GM21526 (cell line): ENCODE measurements around the gene VPS52.
"Not testable (repeated sequence)": the region's sequence is repeated elsewhere in the genome, so short reads cannot be mapped to it uniquely, and the experiment has no call there.

Source experiments
- ATAC-seq: cut with Tn5 transposase; IDR thresholded peaks from one replicate; pipeline ENCODE4 v1.9.1; 2021; ENCODE audit warnings: moderate library complexity; ENCODE audit not compliant: unreplicated experiment, low FRiP score

Gene VPS52

DNA sequence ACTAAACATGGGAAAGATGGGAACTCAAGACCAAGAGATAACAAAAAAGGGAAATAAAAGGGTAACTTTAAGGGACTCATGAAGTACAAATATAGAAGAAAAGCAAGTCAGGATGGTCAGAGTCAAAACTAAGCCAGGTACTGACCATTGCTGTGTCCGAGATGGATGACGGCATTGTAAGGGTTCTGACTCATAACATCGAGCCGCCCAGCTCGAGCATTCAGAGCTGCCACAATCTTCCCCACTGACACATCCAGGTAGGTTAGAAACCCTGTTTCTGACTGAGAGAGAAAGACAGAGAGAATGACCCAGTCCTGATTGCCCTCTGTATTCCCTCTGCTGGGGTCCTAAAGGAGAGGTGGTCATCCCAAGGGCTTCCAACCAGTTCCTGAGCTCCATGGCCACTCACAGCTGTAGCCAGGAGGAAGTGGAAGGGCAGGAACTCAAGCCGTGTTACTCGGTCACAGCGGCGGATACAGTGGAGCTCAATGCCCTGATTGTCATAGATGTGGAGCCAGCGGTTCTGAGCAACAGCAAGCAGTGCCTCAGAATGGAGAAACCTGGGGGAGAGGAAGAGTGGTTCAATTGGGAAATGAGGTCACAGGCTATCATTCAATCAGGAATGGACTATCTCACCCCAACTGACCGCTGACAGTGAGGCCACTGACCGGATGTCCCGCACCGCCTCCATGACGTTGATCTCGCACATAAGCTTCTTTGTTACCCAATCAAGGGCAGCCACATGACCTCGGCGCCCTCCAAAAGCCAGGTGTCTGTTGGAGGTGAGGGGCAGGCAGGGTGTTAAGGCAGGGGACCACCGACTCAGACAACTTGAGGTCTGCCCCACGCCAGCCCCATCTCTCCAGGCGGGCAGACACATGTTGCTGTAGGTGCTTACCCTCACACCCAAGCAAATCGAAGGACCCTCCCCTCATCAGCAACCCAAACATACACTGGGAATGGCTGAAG is 15.6 kb upstream of the VPS52 start:
- ATAC-seq = no peak

DNA sequence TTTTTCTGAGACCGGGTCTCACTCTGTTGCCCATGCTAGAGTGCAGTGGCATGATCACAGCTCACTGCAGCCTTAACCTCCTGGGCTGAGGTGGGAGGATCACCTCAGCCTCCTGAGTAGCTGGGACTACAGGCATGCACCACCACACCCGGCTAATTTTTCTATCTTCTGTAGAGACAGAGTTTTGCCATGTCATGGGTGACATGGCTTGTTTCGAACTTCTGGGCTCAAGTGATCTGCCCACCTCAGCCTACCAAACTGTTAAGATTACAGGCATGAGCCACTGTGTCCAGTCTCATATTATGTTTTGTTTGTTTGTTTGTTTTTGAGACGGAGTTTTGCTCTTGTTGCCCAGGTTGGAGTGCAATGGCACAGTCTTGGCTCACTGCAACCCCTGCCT is 13.5 kb upstream of the VPS52 start:
- ATAC-seq = not testable (repeated sequence)

DNA sequence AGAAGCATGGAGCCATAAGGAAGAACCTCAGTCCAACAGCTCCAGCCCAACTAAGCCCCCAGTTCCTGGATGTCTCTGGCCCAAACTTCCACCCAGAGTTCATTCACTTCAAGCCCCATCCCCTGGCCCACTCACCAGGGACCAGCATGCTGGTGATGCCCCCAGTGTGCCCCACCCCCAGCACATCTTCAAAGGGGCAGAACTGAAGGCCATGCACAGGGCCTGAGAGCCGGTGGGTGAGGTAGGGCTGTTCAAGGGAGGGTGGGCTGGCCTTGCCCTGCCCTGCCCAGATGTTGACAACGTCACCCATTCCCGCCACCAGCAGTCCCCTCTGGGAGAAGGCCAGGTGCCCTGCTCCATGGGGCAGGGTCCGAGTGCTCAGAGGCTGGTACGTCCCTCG is 8.9 kb upstream of the VPS52 start:
- ATAC-seq = no peak

DNA sequence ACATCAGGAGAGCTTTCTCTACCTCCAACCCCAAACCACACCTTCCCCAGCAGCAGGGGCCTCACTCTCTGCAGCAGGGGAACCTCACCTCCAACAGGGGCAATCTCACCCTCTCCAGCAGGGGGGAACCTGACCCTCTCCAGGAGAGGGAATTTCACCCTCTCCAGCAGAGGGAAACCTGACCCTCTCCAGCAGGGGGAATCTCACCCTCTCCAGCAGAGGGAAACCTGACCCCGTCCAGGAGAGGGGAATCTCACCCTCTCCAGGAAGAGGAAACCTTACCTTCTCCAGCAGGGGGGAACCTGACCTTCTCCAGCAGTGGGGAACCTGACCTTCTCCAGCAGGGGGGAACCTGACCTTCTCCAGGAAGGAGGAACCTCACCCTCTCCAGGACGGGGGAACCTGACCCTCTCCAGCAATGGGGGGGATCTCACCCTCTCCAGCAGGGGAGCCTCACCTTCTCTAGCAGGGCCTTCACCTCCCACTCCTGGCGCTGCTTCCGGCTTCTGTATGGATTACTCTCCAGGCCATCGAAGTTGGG is 8.4 kb upstream of the VPS52 start:
- no peak for ATAC-seq

DNA sequence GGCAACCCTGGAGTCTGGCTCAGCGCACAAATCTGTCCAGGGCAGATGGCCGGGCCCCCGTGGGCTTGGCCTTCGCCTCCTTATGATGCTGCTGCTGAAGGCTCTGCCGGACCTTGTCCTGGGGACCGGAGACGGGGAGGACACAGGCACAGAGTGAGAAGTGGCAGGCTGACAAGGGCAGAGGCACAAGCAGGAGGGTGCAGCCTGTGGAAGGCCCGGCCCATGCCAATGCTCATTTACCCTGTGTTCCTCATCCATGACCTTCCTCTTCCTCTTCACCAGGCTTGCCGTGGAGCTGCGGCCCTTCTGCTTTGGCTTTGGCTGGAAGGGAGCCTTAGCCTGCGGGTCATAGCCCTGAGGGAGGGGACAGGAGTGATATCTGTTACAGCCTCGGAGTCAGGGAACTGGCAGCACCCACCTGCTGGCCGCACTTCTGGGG is 7.6 kb upstream of the VPS52 start:
- ATAC-seq = no peak

DNA sequence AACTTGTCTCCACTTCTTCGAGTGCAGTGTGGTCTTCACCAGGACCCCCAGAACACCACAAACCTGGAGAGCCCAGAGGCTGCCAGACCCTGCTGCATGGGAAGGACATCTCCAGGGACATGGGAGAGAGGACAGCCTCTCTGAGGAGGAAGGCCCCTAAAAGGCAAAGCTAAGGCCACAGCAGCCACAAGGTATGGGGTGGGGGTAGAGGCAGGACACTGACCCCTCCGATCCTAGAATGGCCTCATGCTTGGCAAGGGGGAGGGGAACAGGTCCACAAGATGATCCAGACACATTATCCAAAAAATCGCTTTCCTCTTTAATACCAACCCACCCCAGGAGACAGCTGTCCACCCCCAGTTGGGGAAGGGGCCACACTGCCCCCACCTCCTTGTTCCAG is 7.1 kb upstream of the VPS52 start:
- ATAC-seq = no peak

DNA sequence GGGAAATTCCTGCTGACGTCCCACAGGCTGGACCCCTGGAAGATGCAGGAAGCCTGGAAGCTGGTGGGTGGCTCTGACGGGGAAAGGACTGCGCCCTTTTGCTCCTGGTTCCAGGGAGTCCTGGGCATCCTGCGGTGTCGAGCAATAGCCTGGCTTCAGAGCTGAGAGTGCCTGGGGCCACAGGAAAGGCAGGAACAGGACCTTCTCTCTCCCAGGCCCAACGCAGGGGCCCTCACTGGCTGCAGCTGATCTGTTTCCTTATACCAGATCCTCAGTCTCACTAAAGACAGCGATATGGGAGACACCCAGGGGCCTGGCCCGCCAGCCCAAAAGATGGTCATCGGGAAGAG is 6.7 kb upstream of the VPS52 start:
- ATAC-seq = no peak

DNA sequence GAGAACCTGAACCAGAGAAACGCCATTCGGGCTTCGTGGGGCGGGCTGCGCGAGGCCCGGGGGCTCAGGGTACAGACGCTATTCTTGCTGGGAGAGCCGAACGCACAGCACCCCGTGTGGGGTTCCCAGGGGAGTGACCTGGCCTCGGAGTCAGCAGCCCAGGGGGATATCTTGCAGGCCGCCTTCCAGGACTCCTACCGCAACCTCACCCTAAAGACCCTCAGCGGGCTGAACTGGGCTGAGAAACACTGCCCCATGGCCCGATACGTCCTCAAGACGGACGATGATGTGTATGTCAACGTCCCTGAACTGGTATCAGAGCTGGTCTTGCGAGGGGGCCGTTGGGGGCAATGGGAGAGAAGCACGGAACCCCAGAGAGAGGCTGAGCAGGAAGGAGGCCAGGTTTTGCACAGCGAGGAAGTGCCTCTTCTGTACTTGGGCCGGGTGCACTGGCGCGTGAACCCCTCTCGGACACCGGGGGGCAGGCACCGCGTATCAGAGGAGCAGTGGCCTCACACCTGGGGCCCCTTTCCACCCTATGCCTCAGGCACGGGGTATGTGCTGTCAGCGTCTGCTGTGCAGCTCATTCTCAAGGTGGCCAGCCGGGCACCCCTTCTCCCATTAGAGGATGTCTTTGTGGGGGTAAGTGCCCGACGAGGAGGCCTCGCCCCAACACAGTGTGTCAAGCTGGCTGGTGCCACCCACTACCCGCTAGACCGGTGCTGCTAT is 6.2 kb upstream of the VPS52 start:
- peak; percentile 8 for ATAC-seq

DNA sequence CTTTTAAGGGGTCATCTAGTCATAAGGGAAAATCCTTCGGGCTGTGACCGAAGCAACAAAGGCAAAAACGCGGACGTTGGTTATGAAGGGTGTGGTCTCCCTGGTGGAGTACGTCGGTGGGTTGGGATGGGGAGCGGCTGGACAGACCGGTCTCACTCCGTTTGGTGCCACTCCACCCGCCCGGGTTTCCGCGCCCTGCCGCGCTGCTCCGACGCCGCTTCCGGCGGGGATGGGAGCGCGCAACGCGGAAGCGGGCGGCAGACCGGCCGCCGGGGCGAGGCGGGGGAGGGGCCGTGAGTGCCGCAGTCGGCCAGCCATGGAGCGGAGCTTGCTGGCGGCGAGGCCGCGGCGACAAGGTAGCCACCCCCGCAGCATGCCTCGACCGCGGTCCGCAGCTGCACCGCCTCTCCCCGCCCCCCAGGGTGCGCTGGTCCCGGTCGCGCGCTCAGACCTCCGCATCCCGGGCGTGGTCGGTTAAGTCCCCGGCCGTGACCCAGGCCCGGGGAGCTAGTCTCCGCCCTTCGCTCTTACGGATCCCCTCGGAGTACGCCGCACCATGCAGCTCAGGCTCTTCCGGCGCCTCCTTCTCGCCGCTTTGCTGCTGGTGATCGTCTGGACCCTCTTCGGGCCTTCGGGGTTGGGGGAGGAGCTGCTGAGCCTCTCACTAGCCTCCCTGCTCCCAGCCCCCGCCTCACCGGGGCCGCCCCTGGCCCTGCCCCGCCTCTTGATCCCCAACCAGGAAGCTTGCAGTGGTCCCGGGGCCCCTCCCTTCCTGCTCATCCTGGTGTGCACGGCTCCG is 5.4 kb upstream of the VPS52 start, which contains the start of gene B3GALT4:
Gene B3GALT4 (plus strand): TSS at position 260 of the 799 bp plus-strand sequence. CDS start 297 bp downstream, at position 557.
- ATAC-seq = peak; percentile 36

DNA sequence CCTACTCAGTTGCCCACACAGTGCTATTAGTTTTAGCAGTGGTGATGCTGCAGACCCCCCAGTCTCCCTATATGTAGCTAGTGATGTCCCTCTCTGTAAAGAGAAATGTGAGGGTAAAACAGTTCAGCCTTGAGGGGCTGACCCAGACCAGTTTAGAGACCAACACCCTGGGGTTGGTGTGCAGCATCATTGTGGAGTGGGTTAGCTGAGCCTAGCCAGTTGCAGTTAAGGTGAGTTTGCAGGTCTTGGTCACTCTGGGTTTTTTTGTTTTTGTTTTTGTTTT is 4.8 kb upstream of the VPS52 start:
- no peak for ATAC-seq

DNA sequence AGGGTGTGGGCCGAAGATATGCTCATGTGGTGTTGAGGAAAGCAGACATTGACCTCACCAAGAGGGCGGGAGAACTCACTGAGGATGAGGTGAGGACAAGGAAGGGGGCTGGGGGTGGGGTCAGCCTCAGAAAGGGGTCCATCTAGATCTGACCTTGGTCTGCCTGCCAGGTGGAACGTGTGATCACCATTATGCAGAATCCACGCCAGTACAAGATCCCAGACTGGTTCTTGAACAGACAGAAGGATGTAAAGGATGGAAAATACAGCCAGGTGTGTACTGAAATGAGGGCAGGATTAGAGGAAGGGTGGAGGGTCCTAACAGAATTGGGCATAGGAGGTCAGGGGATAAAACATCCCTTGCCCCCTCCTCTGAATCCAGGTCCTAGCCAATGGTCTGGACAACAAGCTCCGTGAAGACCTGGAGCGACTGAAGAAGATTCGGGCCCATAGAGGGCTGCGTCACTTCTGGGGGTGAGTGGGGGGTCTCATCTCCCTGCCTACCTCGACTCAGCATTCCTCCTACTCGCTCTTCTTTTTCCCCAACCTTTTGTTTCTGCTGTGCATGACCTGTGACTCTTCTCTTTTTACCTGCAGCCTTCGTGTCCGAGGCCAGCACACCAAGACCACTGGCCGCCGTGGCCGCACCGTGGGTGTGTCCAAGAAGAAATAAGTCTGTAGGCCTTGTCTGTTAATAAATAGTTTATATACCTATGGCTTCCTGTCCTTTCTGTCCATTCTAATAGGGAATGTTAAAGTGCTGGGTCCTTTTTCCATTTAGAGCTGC is 4.3 kb upstream of the VPS52 start:
- not testable (repeated sequence) for ATAC-seq

DNA sequence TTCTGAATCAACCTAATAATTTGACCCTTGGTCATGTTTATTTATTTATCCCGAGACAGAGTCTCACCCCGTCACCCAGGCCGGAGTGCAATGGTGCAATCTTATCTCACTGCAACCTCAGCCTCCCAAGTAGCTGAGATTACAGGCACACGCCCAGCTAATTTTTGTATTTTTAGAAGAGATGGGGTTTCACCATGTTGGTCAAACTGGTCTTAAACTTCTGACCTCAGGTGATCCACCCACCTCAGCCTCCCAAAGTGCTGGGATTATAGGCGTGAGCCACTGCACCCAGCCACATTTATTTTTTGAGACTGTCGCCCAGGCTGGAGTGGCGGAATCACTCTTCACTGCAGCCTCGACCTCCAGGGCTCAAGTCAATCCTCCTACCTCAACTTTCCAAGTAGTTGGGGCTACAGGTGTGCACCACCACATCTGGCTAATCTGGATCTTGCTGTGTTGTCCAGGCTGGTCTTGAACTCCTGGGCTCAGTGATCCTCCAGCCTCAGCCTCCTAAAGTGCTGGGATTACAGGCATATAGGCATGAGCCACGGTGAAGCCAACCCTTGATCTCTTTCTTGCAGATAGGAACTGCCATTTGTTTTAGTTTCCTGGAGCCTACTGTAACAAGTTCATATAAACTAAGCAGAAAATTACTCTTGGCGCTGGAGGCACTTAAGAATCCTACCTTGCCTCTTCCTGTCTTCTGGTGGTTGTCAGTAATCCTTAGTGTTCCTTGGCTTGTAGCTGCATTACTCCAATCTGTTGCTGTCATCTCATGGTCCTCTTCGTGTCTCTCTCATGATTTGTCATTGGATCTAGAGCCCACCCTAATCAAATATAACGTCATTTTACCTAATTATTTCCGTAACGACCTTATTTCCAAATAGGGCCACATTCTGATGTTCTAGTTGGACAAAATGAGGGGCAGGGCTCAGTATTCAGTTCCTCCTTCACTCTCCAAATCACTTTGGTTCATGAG is 2.5 kb upstream of the VPS52 start:
- ATAC-seq = no peak

DNA sequence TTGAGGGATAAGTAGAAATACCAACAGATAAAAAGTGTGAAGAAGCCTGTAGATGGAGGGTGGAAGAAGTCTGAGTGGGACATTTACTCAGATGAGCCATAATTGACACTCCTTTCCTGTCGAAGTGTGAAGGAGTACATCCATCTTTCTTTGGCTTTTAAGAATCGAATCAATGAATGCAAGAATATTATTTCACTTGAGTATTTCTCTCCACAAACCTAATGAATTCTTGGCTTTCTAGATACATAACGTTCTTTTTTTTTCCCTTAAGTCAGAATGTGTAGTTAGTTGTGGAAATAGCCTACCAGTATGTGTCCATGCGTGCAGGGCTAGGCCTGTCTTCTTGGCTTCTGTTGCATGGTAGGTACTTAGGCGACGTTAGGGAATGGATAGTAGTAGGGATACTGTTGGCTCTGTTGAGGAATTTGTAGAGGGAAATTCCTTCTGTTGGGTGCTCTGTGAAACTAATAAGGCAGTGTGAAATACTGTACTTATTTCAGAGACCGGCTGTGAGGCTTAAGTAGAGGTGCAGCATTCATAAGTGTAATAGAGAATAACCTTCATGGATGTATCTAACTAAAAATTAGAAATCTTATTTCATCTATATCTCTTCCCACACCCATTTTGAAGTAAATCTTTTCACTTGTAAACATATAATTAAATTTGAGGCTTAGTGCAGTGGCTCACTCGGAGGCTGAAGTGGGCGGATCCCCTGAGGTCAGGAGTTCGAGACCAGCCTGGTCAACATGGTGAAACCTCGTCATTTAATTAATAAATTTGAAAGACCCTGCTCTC is 1.6 kb upstream of the VPS52 start:
- no peak for ATAC-seq

DNA sequence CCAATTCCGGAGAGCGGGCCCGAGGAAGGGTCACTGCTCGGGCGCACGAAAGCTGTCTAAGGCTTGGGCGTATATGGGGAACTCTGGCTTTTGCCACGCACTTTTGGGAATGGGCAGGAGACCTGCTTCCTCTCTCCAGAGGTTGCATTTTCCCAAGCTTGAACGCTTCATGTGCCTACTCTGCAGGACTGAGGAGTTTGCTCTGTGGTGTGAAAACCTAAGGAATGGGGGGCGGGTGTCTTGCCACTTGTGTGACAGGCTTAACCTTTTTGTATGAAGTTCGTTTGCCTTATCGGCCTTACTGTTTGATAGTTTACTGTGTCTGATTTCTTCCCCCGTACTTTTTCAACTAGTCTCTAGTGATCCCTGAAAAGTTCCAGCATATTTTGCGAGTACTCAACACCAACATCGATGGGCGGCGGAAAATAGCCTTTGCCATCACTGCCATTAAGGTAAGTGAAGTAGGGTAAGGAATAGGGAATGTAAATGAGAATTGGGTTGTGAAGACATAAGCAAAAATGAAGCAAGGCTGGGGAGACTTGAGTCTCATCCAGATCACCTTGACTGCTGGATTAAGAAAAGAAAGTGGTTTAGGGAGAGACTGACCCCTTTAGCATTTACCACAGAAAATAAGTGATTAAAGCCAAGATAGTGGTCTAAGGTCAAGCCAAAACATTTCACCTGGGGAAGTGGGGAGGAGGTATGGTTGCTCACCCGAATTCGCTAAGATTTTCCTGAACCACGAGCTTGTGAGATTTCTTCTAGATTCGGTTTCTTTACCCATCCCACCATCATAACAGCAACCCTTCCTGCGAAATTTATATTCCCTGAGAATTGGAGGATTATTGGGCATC is 826 bp upstream of the VPS52 start:
- no peak for ATAC-seq

DNA sequence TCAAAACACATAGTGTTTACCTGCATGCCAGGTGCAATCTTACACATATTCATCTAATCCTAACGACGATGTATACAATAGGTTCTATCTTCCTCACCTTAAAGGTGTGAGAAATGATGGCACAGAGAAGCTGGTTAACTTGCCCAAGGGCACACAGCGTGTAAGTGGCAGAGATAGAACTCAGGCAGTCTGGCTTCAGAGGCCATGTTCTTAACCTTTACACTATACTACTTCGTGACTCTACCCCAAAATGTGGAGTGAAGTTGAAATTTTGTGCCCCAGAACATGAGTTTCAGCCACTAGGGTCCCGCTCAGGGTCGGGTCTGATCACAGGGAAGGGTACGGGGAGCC is 584 bp downstream of the VPS52 start:
- ATAC-seq = peak; percentile 1

DNA sequence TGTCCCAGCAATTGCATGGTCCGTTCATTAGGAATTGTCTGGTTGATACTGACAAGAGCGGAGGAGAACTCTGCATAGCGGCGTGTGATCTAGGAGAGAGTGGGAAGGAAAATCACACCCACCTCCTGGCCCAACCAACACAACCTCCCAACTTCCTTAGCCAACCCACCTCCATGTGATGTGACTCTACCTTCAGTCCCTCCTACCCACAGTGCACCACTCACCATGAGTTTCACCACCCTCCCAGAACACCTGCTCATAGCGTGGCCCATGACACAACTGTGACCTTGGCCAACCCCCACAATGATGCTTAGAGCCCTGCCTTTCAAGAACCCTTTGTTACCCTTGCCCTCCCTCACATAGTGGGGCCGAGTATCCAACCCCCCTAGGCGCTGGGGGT is 7.7 kb downstream of the VPS52 start:
- ATAC-seq = no peak

DNA sequence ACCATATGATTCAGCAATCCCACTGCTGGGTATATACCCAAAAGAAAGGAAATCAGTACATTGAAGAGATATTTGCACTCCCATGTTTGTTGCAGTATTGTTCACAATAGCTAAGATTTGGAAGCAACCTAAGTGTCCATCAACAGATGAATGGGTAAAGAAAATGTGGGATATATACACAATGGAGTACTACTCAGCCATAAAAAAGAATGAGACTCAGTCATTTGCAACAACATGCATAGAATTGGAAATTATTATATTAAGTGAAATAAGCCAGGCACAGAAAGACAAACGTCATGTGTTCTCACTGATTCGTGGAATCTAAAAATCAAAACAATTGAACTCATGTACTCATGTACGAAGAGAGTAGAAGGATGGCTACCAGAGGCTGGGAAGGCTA is 9.2 kb downstream of the VPS52 start:
- not testable (repeated sequence) for ATAC-seq
